ENCODE results near the gene NELFA.

DNA sequence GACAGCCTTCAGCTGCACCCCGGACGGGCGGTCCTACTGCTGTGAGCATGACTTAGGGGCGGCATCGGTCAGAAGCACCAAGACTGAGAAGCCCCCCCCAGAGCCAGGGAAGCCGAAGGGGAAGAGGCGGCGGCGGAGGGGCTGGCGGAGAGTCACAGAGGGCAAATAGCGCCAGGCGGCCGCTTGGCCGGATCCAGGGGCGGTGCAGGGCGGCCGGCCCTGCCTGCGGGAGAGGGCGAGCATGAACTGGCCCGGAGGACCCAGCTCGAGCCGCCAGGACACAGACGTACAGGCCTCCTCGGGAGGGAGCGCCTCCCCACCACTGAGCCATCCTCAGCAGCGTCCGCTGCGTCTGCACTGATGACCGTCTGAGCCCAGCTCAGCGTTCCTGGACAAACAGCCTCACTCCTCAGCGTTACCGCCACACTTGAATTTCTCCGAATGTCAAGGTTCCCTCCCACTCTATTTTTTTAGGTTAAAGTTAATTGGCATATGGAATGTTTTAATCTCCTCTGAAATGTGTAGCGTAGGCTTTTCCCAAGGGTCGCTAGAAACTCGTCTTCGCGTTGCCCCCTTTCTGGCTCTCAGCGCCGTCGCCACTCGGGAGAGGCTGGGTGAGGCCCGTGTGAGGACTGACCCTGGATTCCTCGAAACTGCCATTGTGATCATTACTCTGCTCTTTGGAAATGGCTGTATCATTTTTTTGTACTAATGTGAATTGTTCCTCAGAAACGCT is 29.9 kb downstream of the NELFA start:
- TF ChIP-seq CTCF (IDR thresholded peaks at IDR 0.05), result no peak
- no peak for TF ChIP-seq POLR2A (IDR thresholded peaks at IDR 0.05)
